ENCODE results near the gene AGMO. TPM values are rescaled to one million over a fixed set of nuclear protein-coding genes. Genes with fewer than 3 reads are reported as not detected.

The AGMO gene
- total RNA-seq, 1 donor from 2014 or later = 0.34 TPM

DNA sequence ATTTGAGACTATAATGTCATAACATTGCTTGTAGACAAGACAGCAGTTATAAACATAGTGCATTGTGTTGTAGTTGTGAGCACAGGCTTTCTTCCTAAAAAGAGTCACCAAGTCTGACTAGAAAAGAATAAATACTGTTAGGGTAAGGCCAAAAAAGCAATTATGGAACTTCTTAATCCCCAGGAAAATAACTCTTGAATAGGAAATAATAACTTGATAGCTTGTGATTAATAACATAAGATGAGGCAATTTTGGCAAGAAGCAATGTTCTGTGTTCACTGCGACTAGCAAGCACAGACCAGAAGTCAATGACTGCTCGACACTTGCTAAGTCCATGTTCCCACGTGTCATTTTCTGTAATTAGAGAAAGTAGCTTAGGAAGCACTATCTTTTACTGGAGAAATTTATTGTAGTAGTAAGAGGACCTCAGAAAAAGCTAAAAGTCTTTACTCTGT is 97.1 kb downstream of the AGMO start:
- Histone ChIP-seq H3K4me1 (ENCODE audit: insufficient read depth, low read length) (no peaks in the 10 kb centered on the region), H2AFZ (ENCODE audit: low read depth, low read length) (no peak overlapping the region), H3K79me2 (ENCODE audit: insufficient read depth, low read length) (no peaks in the 10 kb centered on the region), H4K20me1 (ENCODE audit: insufficient read depth, low read length) (no peaks in the 10 kb centered on the region), H3K27me3 (ENCODE audit: insufficient read depth, low read length) (no peaks in the 10 kb centered on the region), H3K9me3 (ENCODE audit: insufficient read depth, low read depth, low read length) (no peaks in the 10 kb centered on the region), H3K4me2 (ENCODE audit: low read length) (no peak overlapping the region), H3K36me3 (ENCODE audit: insufficient read depth, low read length) (no peaks in the 10 kb centered on the region), H3K4me3 (ENCODE audit: insufficient read depth, low read depth, low read length) (no peak overlapping the region), H3K27ac (ENCODE audit: low read depth, low read length) (no peak overlapping the region), H3K9ac (ENCODE audit: low read length) (no peak overlapping the region)
- DNase-seq (ENCODE audit: low read depth) (no peak), FAIRE-seq (no peak)
- no peaks in the 10 kb centered on the region for H3K27me3 Mint-ChIP-seq (ENCODE audit: low read depth, unreplicated experiment)
- no peaks in the 10 kb centered on the region for H3K36me3 Mint-ChIP-seq (ENCODE audit: low read depth, unreplicated experiment)
- TF ChIP-seq, protein P1, sequence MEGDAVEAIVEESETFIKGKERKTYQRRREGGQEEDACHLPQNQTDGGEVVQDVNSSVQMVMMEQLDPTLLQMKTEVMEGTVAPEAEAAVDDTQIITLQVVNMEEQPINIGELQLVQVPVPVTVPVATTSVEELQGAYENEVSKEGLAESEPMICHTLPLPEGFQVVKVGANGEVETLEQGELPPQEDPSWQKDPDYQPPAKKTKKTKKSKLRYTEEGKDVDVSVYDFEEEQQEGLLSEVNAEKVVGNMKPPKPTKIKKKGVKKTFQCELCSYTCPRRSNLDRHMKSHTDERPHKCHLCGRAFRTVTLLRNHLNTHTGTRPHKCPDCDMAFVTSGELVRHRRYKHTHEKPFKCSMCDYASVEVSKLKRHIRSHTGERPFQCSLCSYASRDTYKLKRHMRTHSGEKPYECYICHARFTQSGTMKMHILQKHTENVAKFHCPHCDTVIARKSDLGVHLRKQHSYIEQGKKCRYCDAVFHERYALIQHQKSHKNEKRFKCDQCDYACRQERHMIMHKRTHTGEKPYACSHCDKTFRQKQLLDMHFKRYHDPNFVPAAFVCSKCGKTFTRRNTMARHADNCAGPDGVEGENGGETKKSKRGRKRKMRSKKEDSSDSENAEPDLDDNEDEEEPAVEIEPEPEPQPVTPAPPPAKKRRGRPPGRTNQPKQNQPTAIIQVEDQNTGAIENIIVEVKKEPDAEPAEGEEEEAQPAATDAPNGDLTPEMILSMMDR (IDR thresholded peaks at IDR 0.05; ENCODE audit: insufficient read depth, low read depth, low read length) = no peak
- H3K27ac Mint-ChIP-seq (ENCODE audit: unreplicated experiment) = no peak overlapping the region
- H3K4me3 Mint-ChIP-seq (ENCODE audit: unreplicated experiment) = no peak overlapping the region
- H3K9me3 Mint-ChIP-seq (ENCODE audit: unreplicated experiment) = no peaks in the 10 kb centered on the region
- H3K4me1 Mint-ChIP-seq (ENCODE audit: low read depth, unreplicated experiment) = peaks cover 19% of the 10 kb centered on the region

DNA sequence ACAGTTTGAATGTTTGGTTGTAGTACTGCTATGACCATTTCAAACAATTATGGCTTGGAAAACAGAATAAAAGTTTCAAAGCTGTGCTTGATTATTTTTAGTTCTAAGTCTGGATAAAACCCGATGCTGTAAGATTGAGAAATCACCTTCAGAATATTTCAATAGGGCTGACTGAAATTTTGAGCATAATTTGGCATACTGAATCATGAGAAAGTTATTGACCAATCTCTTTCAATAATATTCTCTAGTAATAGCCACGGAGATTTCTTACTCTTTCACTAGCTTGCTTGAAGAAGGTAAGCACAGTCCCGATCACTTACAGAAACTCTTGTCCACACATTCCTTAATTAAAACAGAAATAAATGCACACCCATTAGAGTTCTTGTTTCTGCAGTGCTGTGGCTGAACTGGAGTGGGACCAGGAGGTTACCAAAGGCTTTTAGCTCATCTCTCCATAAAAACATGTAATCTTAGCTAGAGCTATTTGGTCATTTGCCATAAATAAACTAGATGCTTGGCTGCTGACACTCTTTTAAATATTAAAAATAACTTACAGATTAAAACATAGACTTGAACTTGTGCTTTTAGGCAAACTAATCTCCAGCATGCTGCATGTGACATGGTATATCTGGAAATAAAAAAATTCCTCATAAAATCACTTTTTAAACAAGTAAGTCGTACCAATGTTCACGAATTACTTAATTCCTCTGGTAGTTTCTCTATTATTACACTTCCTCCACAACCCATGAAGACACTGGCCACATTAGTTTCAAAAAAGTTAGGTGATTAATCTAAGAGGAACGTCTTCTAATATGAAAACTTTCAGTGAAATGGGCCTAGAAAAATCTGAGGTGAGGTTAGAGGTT is 97.8 kb downstream of the AGMO start:
- Histone ChIP-seq H3K4me3 (ENCODE audit: insufficient read depth, low read depth, low read length) (no peak overlapping the region), H3K9ac (ENCODE audit: low read length) (no peak overlapping the region), H3K27ac (ENCODE audit: low read depth, low read length) (no peak overlapping the region), H3K9me3 (ENCODE audit: insufficient read depth, low read depth, low read length) (no peaks in the 10 kb centered on the region), H3K4me1 (ENCODE audit: insufficient read depth, low read length) (no peaks in the 10 kb centered on the region), H3K27me3 (ENCODE audit: insufficient read depth, low read length) (no peaks in the 10 kb centered on the region), H3K79me2 (ENCODE audit: insufficient read depth, low read length) (no peaks in the 10 kb centered on the region), H4K20me1 (ENCODE audit: insufficient read depth, low read length) (no peaks in the 10 kb centered on the region), H3K36me3 (ENCODE audit: insufficient read depth, low read length) (no peaks in the 10 kb centered on the region), H3K4me2 (ENCODE audit: low read length) (no peak overlapping the region), H2AFZ (ENCODE audit: low read depth, low read length) (no peak overlapping the region)
- no peaks in the 10 kb centered on the region for H3K9me3 Mint-ChIP-seq (ENCODE audit: unreplicated experiment)
- H3K27ac Mint-ChIP-seq (ENCODE audit: unreplicated experiment) = no peak overlapping the region
- no peaks in the 10 kb centered on the region for H3K36me3 Mint-ChIP-seq (ENCODE audit: low read depth, unreplicated experiment)
- no peaks in the 10 kb centered on the region for H3K27me3 Mint-ChIP-seq (ENCODE audit: low read depth, unreplicated experiment)
- H3K4me3 Mint-ChIP-seq (ENCODE audit: unreplicated experiment) = no peak overlapping the region
- FAIRE-seq = no peak
- H3K4me1 Mint-ChIP-seq (ENCODE audit: low read depth, unreplicated experiment) = peaks cover 23% of the 10 kb centered on the region
- no peak for DNase-seq (ENCODE audit: low read depth)
- no peak for TF ChIP-seq EZH2 (IDR thresholded peaks at IDR 0.05; ENCODE audit: insufficient read depth, low read length)
- TF ChIP-seq, protein P1 (IDR thresholded peaks at IDR 0.05; ENCODE audit: insufficient read depth, low read depth, low read length) = no peak
